ENCODE data around the gene ERBB3. TPM values are rescaled to one million over a fixed set of nuclear protein-coding genes. Genes with fewer than 3 reads are reported as not detected.

The ERBB3 gene
- total RNA-seq, 1 experiment from 2014 or later = 56.5 TPM

GRCh38 chr12:56081393-56082347, 1.7 kb downstream of the ERBB3 start:
- peaks cover 3% of the 10 kb centered on the region in 2 experiments; a peak in 3 of 5 replicates for H3K9me3 Mint-ChIP-seq
- no peak overlapping the region for H3K23ac ChIP-seq (ENCODE audit: insufficient read length, low read depth, low read length)
- H3K27ac ChIP-seq (ENCODE audit: insufficient read length, low read depth, low read length) = no peak overlapping the region
- H3K27me3 Mint-ChIP-seq (ENCODE audit: low read depth) = no peaks in the 10 kb centered on the region
- H3T11ph ChIP-seq (ENCODE audit: low read length) = no peak overlapping the region
- H4K5ac ChIP-seq (ENCODE audit: insufficient read length, low read depth, low read length) = no peak overlapping the region
- H3K27me3 ChIP-seq (ENCODE audit: insufficient read depth, low read length) = no peaks in the 10 kb centered on the region; the same call in 1 of the 2 replicates
- H3K4me1 Mint-ChIP-seq = peaks cover 19 to 25% of the 10 kb centered on the region in 2 experiments
- H3K4ac ChIP-seq (ENCODE audit: low read depth, low read length) = no peak overlapping the region
- no peak overlapping the region for H2BK120ac ChIP-seq (ENCODE audit: low read depth, low read length, poor library complexity, severe bottlenecking)
- H3K4me2 ChIP-seq (ENCODE audit: insufficient read depth, insufficient read length, low read length) = peak overlapping the region; percentile 57
- H2AK5ac ChIP-seq (ENCODE audit: insufficient read length, low read length) = no peak overlapping the region
- H2AFZ ChIP-seq (ENCODE audit: low read length) = no peak overlapping the region
- no peak overlapping the region for H2BK12ac ChIP-seq (ENCODE audit: insufficient read length, low read depth, low read length)
- no peak overlapping the region for H4K91ac ChIP-seq (ENCODE audit: insufficient read length, low read depth, low read length)
- H3K4me1 ChIP-seq (ENCODE audit: insufficient read depth, low read length) = 0 out of 2 replicates have a peak, but pooled peaks cover 4% of the 10 kb centered on the region
- H2BK5ac ChIP-seq (ENCODE audit: insufficient read length, low read length) = no peak overlapping the region
- H3K14ac ChIP-seq (ENCODE audit: insufficient read depth, low read length) = no peak overlapping the region; the same call in 1 of the 2 replicates
- peak overlapping the region in 2 of 3 experiments; percentile 39 to 78; a peak in 2 of 7 replicates for H3K27ac Mint-ChIP-seq
- H2BK15ac ChIP-seq (ENCODE audit: low read depth, low read length) = no peak overlapping the region
- no peaks in the 10 kb centered on the region for H3K79me1 ChIP-seq (ENCODE audit: insufficient read depth, low read depth, low read length, poor library complexity, severe bottlenecking)
- peak overlapping the region; percentile 40 for H3K9ac ChIP-seq (ENCODE audit: extremely low read depth, insufficient read length, low read length)
- H3K23me2 ChIP-seq (ENCODE audit: insufficient read length, low read depth, low read length, poor library complexity, severe bottlenecking) = peaks cover 13% of the 10 kb centered on the region
- H3K4me3 Mint-ChIP-seq = peak overlapping the region; percentile 83 to 93
- H3K79me2 ChIP-seq (ENCODE audit: insufficient read depth, low read length) = peaks cover 7% of the 10 kb centered on the region; the same call in 1 of the 2 replicates
- TF ChIP-seq CTCF (conservative IDR thresholded peaks at IDR 0.05) = no peak
- H3K56ac ChIP-seq (ENCODE audit: insufficient read length, low read depth, low read length) = no peak overlapping the region
- H4K8ac ChIP-seq (replicated peaks; ENCODE audit: insufficient read length, low read depth, low read length) = no peak overlapping the region
- no peak overlapping the region for H2BK20ac ChIP-seq (ENCODE audit: low read depth, low read length, poor library complexity, severe bottlenecking)
- no peak overlapping the region for H3K18ac ChIP-seq (ENCODE audit: insufficient read length, low read depth, low read length)
- no peaks in the 10 kb centered on the region for H4K20me1 ChIP-seq (ENCODE audit: control insufficient read depth, insufficient read depth, insufficient read length)
- DNase-seq = no peak
- no CpG with 5 or more reads among the region's 6 CpGs for WGBS (ENCODE audit: extremely low coverage, insufficient read length, low lambda C conversion rate)
- H3K36me3 Mint-ChIP-seq (ENCODE audit: insufficient read depth in 1 of 3, low read depth in 3 of 3) = peaks cover 15 to 30% (median 27%) of the 10 kb centered on the region in 3 experiments
- no peaks in the 10 kb centered on the region for H3K9me3 ChIP-seq (ENCODE audit: control insufficient read depth, low read depth, low read length)
